SK-N-SH (cell line): ENCODE results near the gene GNAL. TPM values are rescaled to one million over a fixed set of nuclear protein-coding genes. Genes with fewer than 3 reads are reported as not detected.

Experiments
- CTCF ChIA-PET: fragments of 300-600, 350-600 bp; formaldehyde crosslinking; extraction: SDS; loops from one replicate; lab custom pipeline; 2021; lab: Yijun Ruan, JAX
- POLR2A ChIA-PET: fragments of 350-600 bp; sonication (Branson Sonifier 250); formaldehyde crosslinking; extraction: SDS; loops from one replicate; lab custom pipeline; 2020; ENCODE audit warnings: antibody characterized with exemption, inconsistent platforms; lab: Yijun Ruan, JAX
- DNase-seq: peaks from one replicate; pipeline ENCODE4 v3.0.0; 2012
- H2AFZ ChIP-seq: fragments of 200-600 bp; sonication (generic); 2 replicates; pipeline ENCODE4 v1.8.1; 2016; ENCODE audit warnings: antibody characterized with exemption, mild to moderate bottlenecking, low read depth
- H3F3A ChIP-seq: fragments of 200-600 bp; sonication (generic); replicated peaks from 2 replicates; pipeline ENCODE3; 2016; ENCODE audit warnings: antibody characterized with exemption, mild to moderate bottlenecking; ENCODE audit not compliant: insufficient read depth
- H3K27ac ChIP-seq, 2 experiments: fragments of 200-500 bp in 1 of 2; fragments of 200-600 bp in 1 of 2; sonication (Bioruptor generic) in 1 of 2; sonication (generic), shearing (Covaris generic) in 1 of 2; 2 replicates each; pipeline versions ENCODE4 v1.5.1 to v1.6.1; 2014 to 2016; ENCODE audit warnings: low read depth in 2 of 2, inconsistent platforms in 1 of 2, low read length in 1 of 2, mild to moderate bottlenecking in 1 of 2, mixed read lengths in 1 of 2
- H3K27me3 ChIP-seq: fragments of 200-600 bp; sonication (generic), shearing (Covaris generic); 2 replicates; pipeline ENCODE4 v1.6.1; 2016; ENCODE audit warnings: mixed run types; ENCODE audit not compliant: insufficient read depth
- H3K36me3 ChIP-seq, 2 experiments: fragments of 200-500 bp in 1 of 2; fragments of 200-600 bp in 1 of 2; sonication (Bioruptor generic) in 1 of 2; sonication (generic) in 1 of 2; replicated peaks in 1 of 2; 2 replicates each; pipeline versions ENCODE3 to v1.5.1; 2014 to 2016; ENCODE audit warnings: low read length in 1 of 2, mild to moderate bottlenecking in 1 of 2; ENCODE audit not compliant: insufficient read depth in 2 of 2, control insufficient read depth in 1 of 2
- H3K4me1 ChIP-seq, 2 experiments: fragments of 200-500 bp in 1 of 2; fragments of 200-600 bp in 1 of 2; sonication (Bioruptor generic) in 1 of 2; sonication (generic), shearing (Covaris generic) in 1 of 2; 2 replicates each; pipeline versions ENCODE4 v1.5.1 to v1.6.1; 2014 to 2016; ENCODE audit warnings: low read depth in 1 of 2, low read length in 1 of 2, mixed run types in 1 of 2; ENCODE audit not compliant: insufficient read depth in 2 of 2, control insufficient read depth in 1 of 2
- H3K4me2 ChIP-seq: fragments of 200-600 bp; sonication (generic), shearing (Covaris generic); 2 replicates; pipeline ENCODE4 v1.6.1; 2017; ENCODE audit warnings: mixed run types
- H3K4me3 ChIP-seq, 2 experiments: fragments of 200-500 bp in 1 of 2; fragments of 200-600 bp in 1 of 2; sonication (Bioruptor generic) in 1 of 2; sonication (generic), shearing (Covaris generic) in 1 of 2; 2 replicates each; pipeline versions ENCODE4 v1.5.1 to v1.8.1; 2014 to 2016; ENCODE audit warnings: low read depth in 2 of 2, inconsistent platforms in 1 of 2, low read length in 1 of 2, mild to moderate bottlenecking in 1 of 2, mixed read lengths in 1 of 2, moderate library complexity in 1 of 2
- H3K79me2 ChIP-seq: fragments of 200-600 bp; sonication (generic); 2 replicates; pipeline ENCODE4 v1.8.1; 2017; ENCODE audit warnings: mild to moderate bottlenecking; ENCODE audit not compliant: insufficient read depth
- H3K9ac ChIP-seq: fragments of 200-600 bp; sonication (generic); 2 replicates; pipeline ENCODE4 v1.6.1; 2017; ENCODE audit warnings: mixed run types
- H3K9me2 ChIP-seq: fragments of 200-600 bp; sonication (generic); 2 replicates; pipeline ENCODE4 v1.6.1; 2017; ENCODE audit warnings: mixed run types
- H3K9me3 ChIP-seq: fragments of 200-600 bp; sonication (generic); 2 replicates; pipeline ENCODE4 v1.6.1; 2017; ENCODE audit warnings: mixed run types, mild to moderate bottlenecking, moderate library complexity
- H4K20me1 ChIP-seq: fragments of 200-600 bp; sonication (generic); 2 replicates; pipeline ENCODE4 v1.6.1; 2017; ENCODE audit warnings: mild to moderate bottlenecking, mixed run types; ENCODE audit not compliant: insufficient read depth
- CTCF ChIP-seq: fragments of 200-600 bp; sonication (generic); IDR thresholded peaks from 2 replicates; pipeline ENCODE4 v1.6.1; 2017; ENCODE audit warnings: antibody characterized with exemption, mild to moderate bottlenecking, moderate library complexity
- EP300 ChIP-seq, 2 experiments: IDR thresholded peaks; 2 replicates each; pipeline versions ENCODE4 v1.4.0 to v1.6.1; 2012; ENCODE audit warnings: borderline replicate concordance in 1 of 2, low read depth in 1 of 2, low read length in 1 of 2
- FOXJ3 ChIP-seq: sonication (generic); formaldehyde crosslinking; IDR thresholded peaks from 2 replicates; pipeline ENCODE4 v1.5.1; 2020; ENCODE audit warnings: mild to moderate bottlenecking, missing genetic modification reagents
- GATA2 ChIP-seq: sonication (generic); formaldehyde crosslinking; IDR thresholded peaks from 2 replicates; pipeline ENCODE4 v1.5.0; 2020; ENCODE audit warnings: mild to moderate bottlenecking, missing genetic modification reagents
- MAX ChIP-seq: IDR thresholded peaks from 2 replicates; pipeline ENCODE4 v1.4.0; 2012; ENCODE audit warnings: low read depth
- NFIC ChIP-seq: IDR thresholded peaks from 2 replicates; pipeline ENCODE4 v1.4.0; 2012; ENCODE audit warnings: borderline replicate concordance
- NRF1 ChIP-seq: IDR thresholded peaks from 2 replicates; pipeline ENCODE4 v1.6.1; 2012; ENCODE audit warnings: low read depth, mild to moderate bottlenecking, low read length
- REST ChIP-seq: IDR thresholded peaks from 2 replicates; pipeline ENCODE4 v1.6.1; 2012; ENCODE audit warnings: mild to moderate bottlenecking, low read depth, low read length, moderate library complexity
- SIN3A ChIP-seq: IDR thresholded peaks from 2 replicates; pipeline ENCODE4 v1.6.1; 2012; ENCODE audit warnings: low read depth, mild to moderate bottlenecking, low read length, moderate library complexity, borderline replicate concordance
- TAF1 ChIP-seq: IDR thresholded peaks from 2 replicates; pipeline ENCODE4 v1.6.1; 2012; ENCODE audit warnings: low read depth, mild to moderate bottlenecking, low read length, moderate library complexity, borderline replicate concordance
- YY1 ChIP-seq: IDR thresholded peaks from 2 replicates; pipeline ENCODE4 v1.4.0; 2012; ENCODE audit warnings: low read depth, mild to moderate bottlenecking
- ZBTB33 ChIP-seq: IDR thresholded peaks from 2 replicates; pipeline ENCODE4 v1.4.0; 2012; ENCODE audit warnings: low read depth, borderline replicate concordance
- WGBS: methylation state at CpG from one replicate; pipeline ENCODE4 v1.1.6; 2017; ENCODE audit warnings: low lambda C conversion rate; 5-methylcytosine and 5-hydroxymethylcytosine counted together
- polyA plus RNA-seq, 3 experiments: library from polyadenylated mRNA; depleted of rRNA; stranded (reverse); fragments of >200 nt; gene quantifications; 2 replicates each; pipeline ENCODE4 v1.2.3, GENCODE V29; 2012
- TF ChIP-seq, protein P1 (sequence below): IDR thresholded peaks from 2 replicates; pipeline ENCODE4 v1.4.0; 2012; ENCODE audit warnings: low read depth, borderline replicate concordance

GNAL gene
- polyA plus RNA-seq, 1 of the 3 experiments (the other 2 are of a cell fraction), result 0.13 TPM

DNA sequence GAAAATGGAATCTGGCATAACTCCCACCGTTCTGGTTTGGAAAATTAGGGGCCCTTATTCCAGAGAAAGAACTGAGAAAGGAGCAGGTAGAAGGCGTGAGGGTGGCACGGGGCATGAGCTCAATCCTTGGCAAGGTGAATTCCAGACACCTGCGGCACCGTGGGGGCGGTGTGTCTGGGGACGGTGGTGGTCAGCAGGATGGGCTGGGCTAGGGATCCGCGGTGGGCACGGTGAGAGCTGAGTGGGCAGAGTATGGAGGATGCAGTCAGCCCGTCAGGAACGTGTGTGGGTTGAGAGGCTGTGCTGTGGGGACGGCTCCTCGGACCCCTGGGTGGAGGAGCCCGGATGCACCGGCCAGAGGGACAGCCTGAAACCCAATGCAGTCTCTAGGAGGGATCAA lies 61.1 kb downstream of the GNAL start (continued):
- no peak for TF ChIP-seq TAF1

DNA sequence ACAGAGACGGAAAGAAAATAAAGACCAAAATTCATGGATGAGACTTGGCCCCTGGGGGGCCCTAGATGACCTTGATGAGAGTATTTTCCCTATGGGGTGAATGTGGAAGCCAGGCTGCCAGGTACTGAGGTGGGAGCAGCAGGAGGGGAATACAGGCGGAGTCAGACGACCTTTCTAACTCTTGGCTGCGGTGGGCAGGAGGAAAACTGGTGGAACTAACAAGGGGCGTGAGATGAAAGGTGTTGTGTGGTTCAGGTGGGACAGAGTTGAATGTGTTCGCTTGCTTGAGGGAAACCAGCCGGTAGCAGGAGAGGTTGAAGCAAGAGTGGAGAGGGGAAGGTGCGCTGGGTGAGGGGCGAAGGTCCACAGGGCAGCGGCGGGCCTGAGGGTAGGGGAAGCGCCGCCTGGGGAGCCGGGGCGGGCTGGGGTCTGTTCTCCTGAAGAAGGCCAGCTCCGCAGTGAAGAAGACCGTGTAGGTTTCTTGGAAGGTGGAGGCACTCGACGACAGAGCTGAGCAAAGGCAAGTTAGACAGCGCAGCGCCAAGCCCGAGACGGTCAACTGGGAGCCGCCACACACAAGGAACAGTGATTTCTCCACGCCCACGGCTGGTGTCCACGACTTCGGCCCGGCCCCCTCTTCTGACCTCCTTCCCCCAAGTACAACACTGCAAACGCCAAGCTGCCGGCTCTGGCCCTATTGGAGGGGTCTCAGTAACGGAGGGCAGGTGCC lies 61.7 kb downstream of the GNAL start:
- no peak overlapping the region for H3K27ac ChIP-seq
- H3K4me2 ChIP-seq, result no peak overlapping the region
- CTCF ChIA-PET, result interaction anchor here (0.7 kb wide), 1 partner anchor 18 kb away, joined by 3 read pairs; no protein-coding TSS in a partner anchor
- no peaks in the 10 kb centered on the region for H3K79me2 ChIP-seq
- no peaks in the 10 kb centered on the region for H3K9me2 ChIP-seq
- H3K9me3 ChIP-seq, result no peaks in the 10 kb centered on the region
- WGBS, result 38% methylated on average over 17 of the region's 32 CpGs
- POLR2A ChIA-PET, result no interaction called here
- TF ChIP-seq NRF1 (no peak), EP300 (IDR thresholded peaks at IDR 0.05; ENCODE audit: borderline replicate concordance in 1 of 2, low read depth in 1 of 2, low read length in 1 of 2) (no peak), CTCF (no peak), FOXJ3 (no peak), YY1 (no peak), ZBTB33 (no peak), REST (no peak), SIN3A (no peak), GATA2 (CRISPR knock-in tag) (no peak), NFIC (no peak), MAX (no peak)
- TF ChIP-seq, protein P1, sequence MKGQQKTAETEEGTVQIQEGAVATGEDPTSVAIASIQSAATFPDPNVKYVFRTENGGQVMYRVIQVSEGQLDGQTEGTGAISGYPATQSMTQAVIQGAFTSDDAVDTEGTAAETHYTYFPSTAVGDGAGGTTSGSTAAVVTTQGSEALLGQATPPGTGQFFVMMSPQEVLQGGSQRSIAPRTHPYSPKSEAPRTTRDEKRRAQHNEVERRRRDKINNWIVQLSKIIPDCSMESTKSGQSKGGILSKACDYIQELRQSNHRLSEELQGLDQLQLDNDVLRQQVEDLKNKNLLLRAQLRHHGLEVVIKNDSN, result no peak
- H3K4me3 ChIP-seq, result no peak overlapping the region
- no peak for DNase-seq
- H3K27me3 ChIP-seq, result peaks cover 67% of the 10 kb centered on the region
- H3F3A ChIP-seq, result no peaks in the 10 kb centered on the region
- no peaks in the 10 kb centered on the region for H3K36me3 ChIP-seq
- no peak overlapping the region for H3K9ac ChIP-seq
- H3K4me1 ChIP-seq, result no peaks in the 10 kb centered on the region
- H4K20me1 ChIP-seq, result no peaks in the 10 kb centered on the region
- H2AFZ ChIP-seq, result no peak overlapping the region
